H1 (cell line): ENCODE results near the gene PPM1D. TPM values are rescaled to one million over a fixed set of nuclear protein-coding genes. Genes with fewer than 3 reads are reported as not detected.

Source experiments
- CTCF ChIA-PET: fragments of 300-600 bp; sonication (Branson Sonifier 250); formaldehyde crosslinking; loops from one replicate; lab custom pipeline; 2021; ENCODE audit not compliant: partially characterized antibody; lab: Charles Lee
- POLR2A ChIA-PET: fragments of 300-600 bp; sonication (Branson Sonifier 250); formaldehyde crosslinking; loops from one replicate; lab custom pipeline; 2021; ENCODE audit warnings: inconsistent platforms; ENCODE audit not compliant: partially characterized antibody; lab: Charles Lee
- DNase-seq, 2 experiments: peaks; one replicate each; pipeline versions ENCODE4 v3.0.0 to v3.0.0-alpha.2; 2010 to 2022; ENCODE audit warnings: low spot score in 2 of 2, low read depth in 1 of 2, mixed read lengths in 1 of 2
- FAIRE-seq: peaks from 2 replicates; lab custom pipeline; 2011; peaks lifted over from hg19 to GRCh38; lab: Jason Lieb, UNC
- H2AFZ ChIP-seq: 2 replicates; pipeline ENCODE4 v1.8.1; 2012; ENCODE audit warnings: low read length, inconsistent platforms
- H2AK5ac ChIP-seq: 2 replicates; pipeline ENCODE4 v1.6.1; 2013; ENCODE audit warnings: low read depth, low read length
- H2BK120ac ChIP-seq: replicated peaks from 2 replicates; pipeline ENCODE3; 2013; ENCODE audit warnings: low read depth, low read length, inconsistent platforms
- H2BK12ac ChIP-seq: 2 replicates; pipeline ENCODE4 v1.6.1; 2013; ENCODE audit warnings: low read depth, low read length
- H2BK15ac ChIP-seq: 2 replicates; pipeline ENCODE4 v1.6.1; 2013; ENCODE audit warnings: low read length
- H2BK20ac ChIP-seq: 2 replicates; pipeline ENCODE4 v1.6.1; 2013; ENCODE audit warnings: low read length
- H2BK5ac ChIP-seq: 2 replicates; pipeline ENCODE4 v1.6.1; 2013; ENCODE audit warnings: low read depth, low read length
- H3K14ac ChIP-seq: 2 replicates; pipeline ENCODE4 v1.6.1; 2013; ENCODE audit warnings: inconsistent platforms; ENCODE audit not compliant: insufficient read length
- H3K18ac ChIP-seq: 2 replicates; pipeline ENCODE4 v1.6.1; 2013; ENCODE audit warnings: low read length; ENCODE audit errors: extremely low read depth
- H3K23ac ChIP-seq: 2 replicates; pipeline ENCODE4 v1.6.1; 2013; ENCODE audit warnings: inconsistent platforms; ENCODE audit not compliant: insufficient read length
- H3K23me2 ChIP-seq: 2 replicates; pipeline ENCODE4 v1.6.1; 2013; ENCODE audit warnings: low read depth, low read length
- H3K27ac ChIP-seq: 2 replicates; pipeline ENCODE4 v1.6.1; 2011; ENCODE audit warnings: low read depth, low read length, inconsistent platforms
- H3K27me3 ChIP-seq, 4 experiments: replicated peaks in 1 of 4; 1 replicate in 1 of 4; 2 replicates in 3 of 4; pipeline versions ENCODE4 v1.6.1 to v1.8.1; 2011 to 2013; ENCODE audit warnings: low read length in 3 of 4, mild to moderate bottlenecking in 3 of 4, inconsistent platforms in 2 of 4, mixed read lengths in 2 of 4, moderate library complexity in 1 of 4; ENCODE audit not compliant: control insufficient read depth in 3 of 4, insufficient read depth in 3 of 4; ENCODE audit errors: extremely low read depth in 1 of 4
- H3K36me3 ChIP-seq, 4 experiments: 2 replicates each; pipeline versions ENCODE4 v1.6.1 to v1.8.1; 2011 to 2013; ENCODE audit warnings: mild to moderate bottlenecking in 4 of 4, low read length in 3 of 4, moderate library complexity in 2 of 4, control low read depth in 1 of 4, inconsistent platforms in 1 of 4; ENCODE audit not compliant: insufficient read depth in 4 of 4, control insufficient read depth in 2 of 4
- H3K4ac ChIP-seq: replicated peaks from 2 replicates; pipeline ENCODE3; 2013; ENCODE audit warnings: low read length, low read depth, mixed read lengths, inconsistent platforms; ENCODE audit not compliant: insufficient read length
- H3K4me1 ChIP-seq, 4 experiments: replicated peaks in 1 of 4; 1 replicate in 1 of 4; 2 replicates in 3 of 4; pipeline versions ENCODE4 v1.6.1 to v1.8.1; 2011 to 2013; ENCODE audit warnings: low read length in 3 of 4, inconsistent platforms in 2 of 4, mixed read lengths in 1 of 4; ENCODE audit not compliant: insufficient read depth in 4 of 4, control insufficient read depth in 3 of 4
- H3K4me2 ChIP-seq, 2 experiments: 2 replicates each; pipeline versions ENCODE4 v1.6.1 to v1.8.1; 2011 to 2013; ENCODE audit warnings: low read depth in 2 of 2, low read length in 2 of 2, control low read depth in 1 of 2, inconsistent platforms in 1 of 2, mild to moderate bottlenecking in 1 of 2; ENCODE audit not compliant: insufficient read depth in 1 of 2
- H3K4me3 ChIP-seq, 4 experiments: fragments of 200-600, 300-600 bp in 1 of 4; sonication (generic), shearing (Covaris generic), sonication (Bioruptor Twin) in 1 of 4; 2 replicates each; pipeline versions ENCODE4 v1.5.1 to v1.8.1; 2011 to 2016; ENCODE audit warnings: low read length in 4 of 4, low read depth in 3 of 4, control low read depth in 2 of 4, inconsistent platforms in 2 of 4, mild to moderate bottlenecking in 2 of 4, mixed read lengths in 1 of 4, moderate library complexity in 1 of 4; ENCODE audit not compliant: insufficient read depth in 2 of 4; ENCODE audit errors: extremely low read depth in 1 of 4
- H3K56ac ChIP-seq: replicated peaks from 2 replicates; pipeline ENCODE3; 2013; ENCODE audit warnings: low read depth, mild to moderate bottlenecking, mixed read lengths, low read length, inconsistent platforms; ENCODE audit not compliant: insufficient read length
- H3K79me1 ChIP-seq: 2 replicates; pipeline ENCODE4 v1.6.1; 2013; ENCODE audit warnings: low read depth, low read length, control low read depth
- H3K79me2 ChIP-seq, 2 experiments: 2 replicates each; pipeline versions ENCODE4 v1.6.1 to v1.8.1; 2012 to 2013; ENCODE audit warnings: low read length in 2 of 2, mild to moderate bottlenecking in 2 of 2, inconsistent platforms in 1 of 2; ENCODE audit not compliant: insufficient read depth in 2 of 2, control insufficient read depth in 1 of 2
- H3K9ac ChIP-seq, 4 experiments: replicated peaks in 1 of 4; 1 replicate in 1 of 4; 2 replicates in 3 of 4; pipeline versions ENCODE4 v1.6.1 to v1.8.1; 2011 to 2013; ENCODE audit warnings: low read depth in 3 of 4, low read length in 3 of 4, control low read depth in 2 of 4, mild to moderate bottlenecking in 2 of 4, moderate library complexity in 2 of 4, inconsistent platforms in 1 of 4; ENCODE audit errors: extremely low read depth in 1 of 4
- H3K9me3 ChIP-seq, 2 experiments: 2 replicates each; pipeline versions ENCODE4 v1.6.1 to v1.8.1; 2012 to 2013; ENCODE audit warnings: mild to moderate bottlenecking in 2 of 2, moderate library complexity in 2 of 2, control low read depth in 1 of 2, inconsistent platforms in 1 of 2, low read depth in 1 of 2, low read length in 1 of 2, mixed read lengths in 1 of 2; ENCODE audit not compliant: insufficient read depth in 2 of 2
- H4K20me1 ChIP-seq, 2 experiments: replicated peaks in 1 of 2; 2 replicates each; pipeline versions ENCODE3 to v1.8.1; 2011 to 2013; ENCODE audit warnings: inconsistent platforms in 2 of 2, low read length in 2 of 2, mild to moderate bottlenecking in 1 of 2; ENCODE audit not compliant: insufficient read depth in 2 of 2, control insufficient read depth in 1 of 2
- H4K5ac ChIP-seq: 2 replicates; pipeline ENCODE4 v1.6.1; 2013; ENCODE audit warnings: low read length, low read depth, mixed read lengths, inconsistent platforms; ENCODE audit not compliant: insufficient read length
- H4K8ac ChIP-seq: 2 replicates; pipeline ENCODE4 v1.8.0; 2013; ENCODE audit warnings: mild to moderate bottlenecking, moderate library complexity, low read length, inconsistent platforms; ENCODE audit not compliant: insufficient read depth; ENCODE audit errors: extremely low read depth
- H4K91ac ChIP-seq: replicated peaks from 2 replicates; pipeline ENCODE3; 2013; ENCODE audit warnings: low read length, mixed read lengths, inconsistent platforms; ENCODE audit not compliant: insufficient read length
- ATF3 ChIP-seq: IDR thresholded peaks from 2 replicates; pipeline ENCODE4 v1.6.1; 2011; ENCODE audit warnings: low read depth, mild to moderate bottlenecking, low read length; ENCODE audit not compliant: insufficient read depth
- BACH1 ChIP-seq: IDR thresholded peaks from 2 replicates; pipeline ENCODE4 v1.6.1; 2012; ENCODE audit warnings: low read length, improper control_type of control experiment
- BCL11A ChIP-seq, 2 experiments: IDR thresholded peaks; one replicate each; pipeline ENCODE4 v1.6.1; 2011; ENCODE audit warnings: low read depth in 2 of 2, low read length in 2 of 2, mild to moderate bottlenecking in 2 of 2
- HDAC2 ChIP-seq, 2 experiments: fragments of 300-600 bp in 1 of 2; sonication (generic) in 1 of 2; IDR thresholded peaks; 2 replicates each; pipeline ENCODE4 v1.6.1; 2011 to 2012; ENCODE audit warnings: low read depth in 2 of 2, low read length in 2 of 2, mild to moderate bottlenecking in 2 of 2, moderate library complexity in 2 of 2, borderline replicate concordance in 1 of 2, inconsistent platforms in 1 of 2
- JUN ChIP-seq: IDR thresholded peaks from 2 replicates; pipeline ENCODE4 v1.6.1; 2011; ENCODE audit warnings: low read depth, mild to moderate bottlenecking, improper control_type of control experiment, low read length
- KDM4A ChIP-seq: IDR thresholded peaks from one replicate; pipeline ENCODE4 v1.7.1; 2012; ENCODE audit warnings: low read depth, mild to moderate bottlenecking, moderate library complexity, low read length, inconsistent platforms; ENCODE audit not compliant: severe bottlenecking
- KDM5A ChIP-seq: fragments of 200-600 bp; IDR thresholded peaks from 2 replicates; pipeline ENCODE4 v1.7.1; 2012; ENCODE audit warnings: mild to moderate bottlenecking, low read length, inconsistent platforms, mixed read lengths
- POLR2A ChIP-seq, 2 experiments: IDR thresholded peaks; 1 replicate in 1 of 2; 2 replicates in 1 of 2; pipeline ENCODE4 v1.6.1; 2011; ENCODE audit warnings: low read depth in 2 of 2, low read length in 2 of 2, mild to moderate bottlenecking in 2 of 2; ENCODE audit errors: control extremely low read depth in 1 of 2
- TAF7 ChIP-seq: optimal IDR thresholded peaks from 2 replicates; pipeline ENCODE3; 2011; ENCODE audit warnings: low read depth, mild to moderate bottlenecking, inconsistent platforms, low read length, moderate library complexity, borderline replicate concordance
- TBP ChIP-seq: IDR thresholded peaks from 2 replicates; pipeline ENCODE4 v1.6.1; 2011; ENCODE audit warnings: low read depth, low read length, improper control_type of control experiment
- ZNF274 ChIP-seq: IDR thresholded peaks from 2 replicates; pipeline ENCODE4 v1.7.0; 2012; ENCODE audit warnings: low read length, borderline replicate concordance; ENCODE audit errors: extremely low read depth
- WGBS, 2 experiments: shearing (Covaris generic) in 1 of 2; methylation state at CpG; one replicate each; pipeline versions ENCODE4 v1.1.6 to v1.1.7; 2013 to 2015; ENCODE audit warnings: low lambda C conversion rate in 2 of 2, mixed read lengths in 2 of 2, inconsistent platforms in 1 of 2, low coverage in 1 of 2, missing lambda C conversion rate in 1 of 2; ENCODE audit not compliant: insufficient replicate concordance in 2 of 2, insufficient coverage in 1 of 2, insufficient read length in 1 of 2; ENCODE audit errors: extremely low coverage in 1 of 2, missing lambda C conversion rate in 1 of 2; 5-methylcytosine and 5-hydroxymethylcytosine counted together
- polyA plus RNA-seq, 7 experiments: library from polyadenylated mRNA; depleted of rRNA in 3 of 7; stranded (reverse) in 5 of 7; unstranded in 2 of 7; fragments of >200 nt in 5 of 7; fragments of 200-250 nt in 2 of 7; gene quantifications; 1 replicate in 5 of 7; 2 replicates in 1 of 7; 4 replicates in 1 of 7; pipeline versions ENCODE4 v1.2.1 to v1.2.3, GENCODE V29; 2011 to 2013; ENCODE audit warnings: missing spikeins in 2 of 7, mixed read lengths in 2 of 7
- total RNA-seq: library from RNA; stranded (reverse); fragmentation: NEBNext Ultra II Directional; extraction: Animal tissue kit (Norgen Biotek cat#: 25700); gene quantifications from 2 replicates; pipeline ENCODE4 v1.2.1, GENCODE V29; 2021

PPM1D gene
- total and polyA plus RNA-seq, 2 of the 8 experiments (the other 6 are each of a cell fraction or from before 2014, with no cell fraction given): 5.0 to 16.7 TPM

GRCh38 chr17:60645918-60646523 is 46.0 kb downstream of the PPM1D start:
- H2AK5ac ChIP-seq: no peak overlapping the region
- no peak overlapping the region for H3K9ac ChIP-seq
- H2BK120ac ChIP-seq: no peak overlapping the region
- H3K79me1 ChIP-seq: no peaks in the 10 kb centered on the region; the same call in 1 of the 2 replicates
- no peak overlapping the region for H4K5ac ChIP-seq
- no peak overlapping the region for H2BK15ac ChIP-seq
- peaks cover 0 to 2% of the 10 kb centered on the region in 2 experiments for H4K20me1 ChIP-seq
- H2BK5ac ChIP-seq: no peak overlapping the region
- no peak overlapping the region for H3K23ac ChIP-seq
- no peaks in the 10 kb centered on the region for H3K27me3 ChIP-seq
- H2BK12ac ChIP-seq: no peak overlapping the region
- no peak overlapping the region for H3K56ac ChIP-seq
- no peak overlapping the region for H4K91ac ChIP-seq
- no peaks in the 10 kb centered on the region for H3K4me1 ChIP-seq
- no peak overlapping the region for H3K14ac ChIP-seq
- H3K18ac ChIP-seq: no peak overlapping the region
- FAIRE-seq: no peak
- no peak overlapping the region for H3K27ac ChIP-seq
- no peak overlapping the region for H4K8ac ChIP-seq
- no peak overlapping the region for H3K4me2 ChIP-seq
- ChIA-PET POLR2A (no interaction called here), CTCF (interaction anchor here (0.7 to 1.0 kb wide), 4 partner anchors 12 to 415 kb away, joined by 3 to 4 read pairs (median 3); no protein-coding TSS in a partner anchor)
- H3K36me3 ChIP-seq: peaks cover 2 to 10% (median 7%) of the 10 kb centered on the region in 4 experiments; a peak in 6 of 8 replicates
- DNase-seq: no peak
- no peak overlapping the region for H2AFZ ChIP-seq
- H2BK20ac ChIP-seq: no peak overlapping the region
- H3K4me3 ChIP-seq: no peak overlapping the region
- H3K4ac ChIP-seq: no peak overlapping the region
- no peaks in the 10 kb centered on the region for H3K9me3 ChIP-seq
- 87% methylated on average over 3 of the region's 3 CpGs; no CpG with 5 or more reads in 1 of the 2 experiments for WGBS, 2 experiments
- peaks cover 0 to 13% of the 10 kb centered on the region in 2 experiments; a peak in 2 of 4 replicates for H3K79me2 ChIP-seq
- no peaks in the 10 kb centered on the region for H3K23me2 ChIP-seq
- TF ChIP-seq KDM4A: no peak
- TF ChIP-seq POLR2A (IDR thresholded peaks at IDR 0.05; ENCODE audit: control extremely low read depth in 1 of 2, low read depth in 2 of 2, low read length in 2 of 2): no peak
- no peak for TF ChIP-seq BCL11A (IDR thresholded peaks at IDR 0.05; ENCODE audit: low read depth in 2 of 2, low read length in 2 of 2)
- no peak for TF ChIP-seq KDM5A
- no peak for TF ChIP-seq TBP
- no peak for TF ChIP-seq JUN
- TF ChIP-seq BACH1: no peak
- no peak for TF ChIP-seq TAF7
- no peak for TF ChIP-seq HDAC2 (IDR thresholded peaks at IDR 0.05; ENCODE audit: borderline replicate concordance in 1 of 2, low read depth in 2 of 2, low read length in 2 of 2)
- no peak for TF ChIP-seq ZNF274
- TF ChIP-seq ATF3: no peak
